HCT116 (cell line): ENCODE results near the gene MUSK. TPM values are rescaled to one million over a fixed set of nuclear protein-coding genes. Genes with fewer than 3 reads are reported as not detected.

Experiments
- ATAC-seq: fragments of 200-7000 bp; cut with Tn5 transposase; 2 replicates; pipeline ENCODE4 v1.9.1; 2020; ENCODE audit warnings: mild to moderate bottlenecking, moderate library complexity
- BruUV-seq: library from RNA; stranded (reverse); fragments of 400-500 nt; replicated peaks from 2 replicates; lab custom pipeline; 2021; lab: Mats Ljungman, UMichigan
- CTCF ChIA-PET: fragments of 300-600 bp; sonication (Branson Sonifier 250); formaldehyde crosslinking; loops from one replicate; lab custom pipeline; 2021; ENCODE audit warnings: antibody characterized with exemption; lab: Charles Lee
- POLR2A ChIA-PET: fragments of 300-600, 350-600 bp; sonication (Branson Sonifier 250); formaldehyde crosslinking; loops from one replicate; lab custom pipeline; 2021; ENCODE audit warnings: antibody characterized with exemption; lab: Charles Lee
- RAD21 ChIA-PET, 2 experiments: fragments of 300-600 bp; sonication (Branson Sonifier 250); formaldehyde crosslinking; loops; one replicate each; lab custom pipeline; 2023; ENCODE audit warnings: low total read pairs in 2 of 2; ENCODE audit not compliant: uncharacterized antibody in 2 of 2, unreplicated experiment in 2 of 2, low non-redundant PET in 1 of 2; lab: Charles Lee
- DNase-seq: peaks from one replicate; pipeline ENCODE4 v3.0.0-alpha.2; 2010; ENCODE audit warnings: low read depth, low spot score
- H2AFZ ChIP-seq: fragments of 200-600 bp; shearing (Covaris generic), sonication (generic); 2 replicates; pipeline ENCODE4 v1.6.1; 2017; ENCODE audit warnings: low read depth, mixed run types, mixed read lengths, antibody characterized with exemption, low read length; ENCODE audit not compliant: poor library complexity, severe bottlenecking
- H3K27ac ChIP-seq: 2 replicates; pipeline ENCODE4 v1.5.1; 2012; ENCODE audit warnings: low read depth, low read length
- H3K27me3 ChIP-seq: fragments of 200-600 bp; sonication (generic); 2 replicates; pipeline ENCODE4 v1.6.1; 2016; ENCODE audit warnings: mixed run types, low read length, mixed read lengths; ENCODE audit not compliant: insufficient read depth
- H3K36me3 ChIP-seq, 2 experiments: fragments of 200-500 bp in 1 of 2; fragments of 200-600 bp in 1 of 2; sonication (Bioruptor generic) in 1 of 2; sonication (generic) in 1 of 2; 2 replicates each; pipeline versions ENCODE4 v1.5.1 to v1.6.1; 2014 to 2016; ENCODE audit warnings: low read length in 2 of 2, inconsistent platforms in 1 of 2, mixed read lengths in 1 of 2, mixed run types in 1 of 2; ENCODE audit not compliant: insufficient read depth in 2 of 2, control insufficient read depth in 1 of 2
- H3K4me1 ChIP-seq, 2 experiments: fragments of 200-600 bp in 1 of 2; sonication (generic) in 1 of 2; 2 replicates each; pipeline versions ENCODE4 v1.5.1 to v1.6.1; 2012 to 2017; ENCODE audit warnings: low read length in 2 of 2, inconsistent platforms in 1 of 2, mild to moderate bottlenecking in 1 of 2, mixed read lengths in 1 of 2, mixed run types in 1 of 2, moderate library complexity in 1 of 2; ENCODE audit not compliant: insufficient read depth in 2 of 2, control insufficient read depth in 1 of 2
- H3K4me2 ChIP-seq: fragments of 200-600 bp; sonication (generic); 2 replicates; pipeline ENCODE4 v1.6.1; 2017; ENCODE audit warnings: mixed run types, low read length, mixed read lengths
- H3K4me3 ChIP-seq, 2 experiments: fragments of 200-600 bp in 1 of 2; sonication (generic) in 1 of 2; replicated peaks in 1 of 2; 2 replicates each; pipeline ENCODE4 v1.5.1; 2011 to 2016; ENCODE audit warnings: low read length in 2 of 2, control low read depth in 1 of 2, low read depth in 1 of 2, mild to moderate bottlenecking in 1 of 2, mixed read lengths in 1 of 2, mixed run types in 1 of 2
- H3K79me2 ChIP-seq: fragments of 200-600 bp; sonication (generic); 2 replicates; pipeline ENCODE4 v1.6.1; 2017; ENCODE audit warnings: mild to moderate bottlenecking, mixed run types, low read length, moderate library complexity, mixed read lengths; ENCODE audit not compliant: insufficient read depth
- H3K9ac ChIP-seq: fragments of 200-600 bp; sonication (generic); 2 replicates; pipeline ENCODE4 v1.6.1; 2016; ENCODE audit warnings: low read length, mixed read lengths
- H3K9me2 ChIP-seq: fragments of 200-600 bp; sonication (generic), shearing (Covaris generic); 2 replicates; pipeline ENCODE4 v1.6.1; 2017; ENCODE audit warnings: mixed run types, mild to moderate bottlenecking, moderate library complexity; ENCODE audit not compliant: insufficient read depth
- H3K9me3 ChIP-seq, 2 experiments: fragments of 200-500 bp in 1 of 2; fragments of 200-600 bp in 1 of 2; sonication (Bioruptor generic) in 1 of 2; sonication (generic) in 1 of 2; 2 replicates each; pipeline ENCODE4 v1.6.1; 2014 to 2017; ENCODE audit warnings: low read length in 2 of 2, mixed read lengths in 2 of 2, inconsistent platforms in 1 of 2, low read depth in 1 of 2, mild to moderate bottlenecking in 1 of 2, mixed run types in 1 of 2, moderate library complexity in 1 of 2; ENCODE audit not compliant: control insufficient read depth in 1 of 2, insufficient read depth in 1 of 2
- H4K20me1 ChIP-seq: fragments of 200-600 bp; sonication (generic), shearing (Covaris generic); 2 replicates; pipeline ENCODE4 v1.6.1; 2017; ENCODE audit warnings: mixed run types, mild to moderate bottlenecking, moderate library complexity; ENCODE audit not compliant: insufficient read depth
- CBX3 ChIP-seq: IDR thresholded peaks from 2 replicates; pipeline ENCODE4 v1.6.1; 2012; ENCODE audit warnings: low read depth
- EGR1 ChIP-seq: IDR thresholded peaks from 2 replicates; pipeline ENCODE4 v1.6.1; 2012; ENCODE audit warnings: low read depth
- ELF1 ChIP-seq: IDR thresholded peaks from 2 replicates; pipeline ENCODE4 v1.6.1; 2012; ENCODE audit warnings: low read depth, borderline replicate concordance
- EZH2 ChIP-seq: fragments of 200-600 bp; sonication (generic); IDR thresholded peaks from 2 replicates; pipeline ENCODE4 v1.6.1; 2017; ENCODE audit warnings: antibody characterized with exemption, mixed run types
- EZH2phosphoT487 ChIP-seq: fragments of 200-600 bp; IDR thresholded peaks from 2 replicates; pipeline ENCODE4 v1.6.1; 2018; ENCODE audit warnings: antibody characterized with exemption, borderline replicate concordance
- FOSL1 ChIP-seq: IDR thresholded peaks from 2 replicates; pipeline ENCODE4 v1.6.1; 2012; ENCODE audit warnings: low read depth
- POLR2A ChIP-seq: IDR thresholded peaks from 2 replicates; pipeline ENCODE4 v1.7.0; 2011; ENCODE audit warnings: borderline replicate concordance; ENCODE audit not compliant: insufficient read depth, insufficient read length; ENCODE audit errors: extremely low read depth
- SP1 ChIP-seq: IDR thresholded peaks from 2 replicates; pipeline ENCODE4 v1.6.1; 2012; ENCODE audit warnings: low read depth
- SRF ChIP-seq: IDR thresholded peaks from 2 replicates; pipeline ENCODE4 v1.6.1; 2012; ENCODE audit warnings: low read depth
- TCF7L2 ChIP-seq: IDR thresholded peaks from 2 replicates; pipeline ENCODE4 v1.7.0; 2011; ENCODE audit warnings: borderline replicate concordance, inconsistent platforms; ENCODE audit not compliant: insufficient read depth, insufficient read length; ENCODE audit errors: extremely low read depth
- YY1 ChIP-seq: IDR thresholded peaks from 2 replicates; pipeline ENCODE4 v1.6.1; 2011; ENCODE audit warnings: low read length, low read depth, moderate library complexity, mild to moderate bottlenecking; ENCODE audit not compliant: insufficient replicate concordance; ENCODE audit errors: extremely low read depth
- ZNF274 ChIP-seq: fragments of 200-500 bp; sonication (Bioruptor generic); IDR thresholded peaks from 2 replicates; pipeline ENCODE4 v1.6.1; 2014; ENCODE audit warnings: mild to moderate bottlenecking, low read depth, low read length, inconsistent platforms
- intact Hi-C: fragments of 100-400 bp; cut with micrococcal nuclease; formaldehyde crosslinking; loops from 2 replicates; pipeline ENCODE4 v1.10.0; 2022
- total RNA-seq: library from RNA; stranded (reverse); gene quantifications from one replicate; pipeline ENCODE4 v1.2.1, GENCODE V29; 2021; ENCODE audit not compliant: unreplicated experiment
- TF ChIP-seq, protein P1 (sequence below): IDR thresholded peaks from 2 replicates; pipeline ENCODE4 v1.6.1; 2011; ENCODE audit warnings: mild to moderate bottlenecking, low read length, moderate library complexity; ENCODE audit not compliant: insufficient replicate concordance; ENCODE audit errors: extremely low read depth

MUSK gene
- total RNA-seq, 1 experiment from 2014 or later, result not detected

DNA sequence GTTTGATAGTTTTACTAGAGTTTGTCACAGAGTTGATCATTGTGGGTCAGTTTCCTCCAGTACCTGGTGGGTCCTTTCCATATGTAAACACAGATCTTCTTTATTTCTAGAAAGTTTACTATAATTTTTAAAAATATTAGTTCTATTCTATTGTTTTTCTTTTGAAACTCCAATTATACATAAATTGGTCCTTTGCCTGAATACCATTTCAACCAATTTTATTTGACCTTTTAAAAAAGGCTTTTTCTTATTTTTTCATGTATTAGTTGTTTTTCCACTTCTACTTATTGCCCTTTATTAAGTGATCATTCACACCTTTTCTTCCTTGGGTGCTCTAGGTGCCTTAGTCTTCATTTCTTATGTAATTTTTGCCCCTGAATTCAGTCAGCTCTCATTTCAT, 33.0 kb upstream of the MUSK start:
- POLR2A ChIA-PET, result no interaction called here
- RAD21 ChIA-PET, result no interaction called here
- Histone ChIP-seq H4K20me1 (no peaks in the 10 kb centered on the region), H3K4me1 (no peaks in the 10 kb centered on the region), H3K9me3 (peaks cover 0 to 5% of the 10 kb centered on the region in 2 experiments; a peak in 1 of 4 replicates), H3K9me2 (no peaks in the 10 kb centered on the region), H3K9ac (no peak overlapping the region), H3K27me3 (no peaks in the 10 kb centered on the region), H3K36me3 (no peaks in the 10 kb centered on the region), H3K27ac (no peak overlapping the region), H2AFZ (no peak overlapping the region), H3K4me3 (no peak overlapping the region), H3K79me2 (no peaks in the 10 kb centered on the region), H3K4me2 (no peak overlapping the region)
- DNase-seq, result no peak
- no peak for TF ChIP-seq EZH2phosphoT487
- no peak for TF ChIP-seq ZNF274
- TF ChIP-seq EZH2, result no peak
- TF ChIP-seq, protein P1, sequence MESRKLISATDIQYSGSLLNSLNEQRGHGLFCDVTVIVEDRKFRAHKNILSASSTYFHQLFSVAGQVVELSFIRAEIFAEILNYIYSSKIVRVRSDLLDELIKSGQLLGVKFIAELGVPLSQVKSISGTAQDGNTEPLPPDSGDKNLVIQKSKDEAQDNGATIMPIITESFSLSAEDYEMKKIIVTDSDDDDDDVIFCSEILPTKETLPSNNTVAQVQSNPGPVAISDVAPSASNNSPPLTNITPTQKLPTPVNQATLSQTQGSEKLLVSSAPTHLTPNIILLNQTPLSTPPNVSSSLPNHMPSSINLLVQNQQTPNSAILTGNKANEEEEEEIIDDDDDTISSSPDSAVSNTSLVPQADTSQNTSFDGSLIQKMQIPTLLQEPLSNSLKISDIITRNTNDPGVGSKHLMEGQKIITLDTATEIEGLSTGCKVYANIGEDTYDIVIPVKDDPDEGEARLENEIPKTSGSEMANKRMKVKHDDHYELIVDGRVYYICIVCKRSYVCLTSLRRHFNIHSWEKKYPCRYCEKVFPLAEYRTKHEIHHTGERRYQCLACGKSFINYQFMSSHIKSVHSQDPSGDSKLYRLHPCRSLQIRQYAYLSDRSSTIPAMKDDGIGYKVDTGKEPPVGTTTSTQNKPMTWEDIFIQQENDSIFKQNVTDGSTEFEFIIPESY, result no peak
- TF ChIP-seq SRF, result no peak
- TF ChIP-seq SP1, result no peak
- no peak for TF ChIP-seq TCF7L2
- TF ChIP-seq ELF1, result no peak
- TF ChIP-seq FOSL1, result no peak
- no peak for TF ChIP-seq YY1
- TF ChIP-seq POLR2A, result no peak
- TF ChIP-seq EGR1, result no peak
- no peak for TF ChIP-seq CBX3
- BruUV-seq, result no TSS peak
- intact Hi-C loops, result loop anchor here (5.0 to 10.0 kb wide), 5 partner anchors 402 to 1059 kb away; partner anchors contain the start of gene LPAR1
- ATAC-seq, result no peak
- CTCF ChIA-PET, result no interaction called here
